ENCODE results near the gene PUS1.

The PUS1 gene

DNA sequence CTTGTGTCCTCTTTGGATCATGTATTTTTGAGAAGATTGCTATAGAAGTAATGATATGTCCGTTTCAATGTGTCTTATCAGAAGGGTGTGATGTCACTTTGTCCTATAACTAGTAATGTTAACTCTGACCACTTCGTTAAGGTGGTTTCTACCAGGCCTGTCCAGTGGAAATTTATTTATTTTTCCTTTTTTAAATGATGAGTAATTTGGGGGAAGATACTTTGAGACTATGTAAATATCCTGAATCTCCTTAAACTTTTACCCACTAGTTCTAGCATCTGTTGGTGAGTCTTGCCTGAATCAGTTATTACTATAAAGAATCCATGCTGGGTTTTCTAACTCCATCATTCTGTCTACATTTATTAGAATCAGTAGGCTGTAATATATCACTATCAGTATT, 36.0 kb downstream of the PUS1 start:
- Histone ChIP-seq H2AFZ (ENCODE audit: low read depth, low read length) (no peak overlapping the region), H3K4me1 (ENCODE audit: low read length) (no peaks in the 10 kb centered on the region), H3K4me2 (ENCODE audit: low read length) (no peak overlapping the region), H3K27me3 (ENCODE audit: low read depth, low read length) (no peaks in the 10 kb centered on the region), H3K36me3 (replicated peaks; ENCODE audit: low read depth, low read length) (peaks cover 13% of the 10 kb centered on the region), H4K20me1 (ENCODE audit: insufficient read depth, low read length) (peaks cover 48% of the 10 kb centered on the region), H3K9me3 (ENCODE audit: insufficient read depth, low read length) (no peaks in the 10 kb centered on the region), H3K9ac (ENCODE audit: low read length) (no peak overlapping the region), H3K79me2 (ENCODE audit: low read length) (peaks cover 80% of the 10 kb centered on the region), H3K4me3 (ENCODE audit: low read length) (no peak overlapping the region), H3K27ac (ENCODE audit: low read length) (no peak overlapping the region)
- no peak for TF ChIP-seq EZH2phosphoT487 (IDR thresholded peaks at IDR 0.05; ENCODE audit: low read depth)
- TF ChIP-seq CTCF (IDR thresholded peaks at IDR 0.05; ENCODE audit: low read depth, low read length), result no peak

- Histone ChIP-seq H3K9ac (ENCODE audit: low read length) (no peak overlapping the region), H3K27me3 (ENCODE audit: low read depth, low read length) (no peaks in the 10 kb centered on the region), H3K4me3 (ENCODE audit: low read length) (no peak overlapping the region), H4K20me1 (ENCODE audit: insufficient read depth, low read length) (peaks cover 28% of the 10 kb centered on the region), H3K4me1 (ENCODE audit: low read length) (no peaks in the 10 kb centered on the region), H3K9me3 (ENCODE audit: insufficient read depth, low read length) (no peaks in the 10 kb centered on the region), H3K36me3 (replicated peaks; ENCODE audit: low read depth, low read length) (peaks cover 4% of the 10 kb centered on the region), H3K4me2 (ENCODE audit: low read length) (no peak overlapping the region), H2AFZ (ENCODE audit: low read depth, low read length) (no peak overlapping the region), H3K27ac (ENCODE audit: low read length) (no peak overlapping the region), H3K79me2 (ENCODE audit: low read length) (peaks cover 94% of the 10 kb centered on the region)
- TF ChIP-seq EZH2phosphoT487 (IDR thresholded peaks at IDR 0.05; ENCODE audit: low read depth), result no peak
- no peak for TF ChIP-seq CTCF (IDR thresholded peaks at IDR 0.05; ENCODE audit: low read depth, low read length)
These were observed 42.1 kb downstream of the PUS1 start for GRCh38 chr12:131971226-131971625.

- peaks cover 26% of the 10 kb centered on the region for H4K20me1 ChIP-seq (ENCODE audit: insufficient read depth, low read length)
These were observed 46.2 kb downstream of the PUS1 start for GRCh38 chr12:131975228-131975627.

GRCh38 chr12:131979606-131980005, 50.5 kb downstream of the PUS1 start:
- no peak overlapping the region for H3K27ac ChIP-seq (ENCODE audit: low read length)
- peaks cover 13% of the 10 kb centered on the region for H4K20me1 ChIP-seq (ENCODE audit: insufficient read depth, low read length)
- H3K79me2 ChIP-seq (ENCODE audit: low read length), result peaks cover 43% of the 10 kb centered on the region
- H3K4me1 ChIP-seq (ENCODE audit: low read length), result no peaks in the 10 kb centered on the region
- H3K4me2 ChIP-seq (ENCODE audit: low read length), result no peak overlapping the region
- H3K9me3 ChIP-seq (ENCODE audit: insufficient read depth, low read length), result no peaks in the 10 kb centered on the region
- no peak overlapping the region for H2AFZ ChIP-seq (ENCODE audit: low read depth, low read length)
- no peak overlapping the region for H3K9ac ChIP-seq (ENCODE audit: low read length)
- peaks cover 23% of the 10 kb centered on the region for H3K36me3 ChIP-seq (replicated peaks; ENCODE audit: low read depth, low read length)
- TF ChIP-seq CTCF (IDR thresholded peaks at IDR 0.05; ENCODE audit: low read depth, low read length) (no peak), EZH2phosphoT487 (IDR thresholded peaks at IDR 0.05; ENCODE audit: low read depth) (no peak)
- H3K4me3 ChIP-seq (ENCODE audit: low read length), result no peak overlapping the region
- no peaks in the 10 kb centered on the region for H3K27me3 ChIP-seq (ENCODE audit: low read depth, low read length)

More at GRCh38 chr12:131975228-131975627, 46.2 kb downstream of the PUS1 start:
- Histone ChIP-seq H3K79me2 (ENCODE audit: low read length) (peaks cover 82% of the 10 kb centered on the region), H3K4me3 (ENCODE audit: low read length) (no peak overlapping the region), H2AFZ (ENCODE audit: low read depth, low read length) (no peak overlapping the region), H3K4me2 (ENCODE audit: low read length) (no peak overlapping the region), H3K36me3 (replicated peaks; ENCODE audit: low read depth, low read length) (peaks cover 6% of the 10 kb centered on the region), H3K9me3 (ENCODE audit: insufficient read depth, low read length) (no peaks in the 10 kb centered on the region), H3K4me1 (ENCODE audit: low read length) (no peaks in the 10 kb centered on the region), H3K27me3 (ENCODE audit: low read depth, low read length) (no peaks in the 10 kb centered on the region), H3K27ac (ENCODE audit: low read length) (no peak overlapping the region), H3K9ac (ENCODE audit: low read length) (no peak overlapping the region)
- no peak for TF ChIP-seq CTCF (IDR thresholded peaks at IDR 0.05; ENCODE audit: low read depth, low read length)
- no peak for TF ChIP-seq EZH2phosphoT487 (IDR thresholded peaks at IDR 0.05; ENCODE audit: low read depth)
